WERI-Rb-1 (cell line): ENCODE results near the gene GPR15LG.

Experiments
- DNase-seq: peaks from one replicate; pipeline ENCODE4 v3.0.0-alpha.2; 2020
- H3K27ac ChIP-seq: fragments of 250-450 bp; sonication (Bioruptor Pico); 2 replicates; pipeline ENCODE4 v1.5.1; 2020; ENCODE audit warnings: mild to moderate bottlenecking, moderate library complexity
- H3K27me3 ChIP-seq: fragments of 250-450 bp; sonication (Bioruptor Pico); 2 replicates; pipeline ENCODE4 v1.5.1; 2021; ENCODE audit warnings: mild to moderate bottlenecking, low read depth, moderate library complexity; ENCODE audit not compliant: insufficient read depth, severe bottlenecking
- H3K36me3 ChIP-seq: fragments of 250-450 bp; sonication (Bioruptor Pico); 2 replicates; pipeline ENCODE4 v1.5.1; 2020; ENCODE audit warnings: mild to moderate bottlenecking, moderate library complexity
- H3K4me3 ChIP-seq: 2 replicates; pipeline ENCODE4 v1.5.1; 2011; ENCODE audit warnings: low read depth, mild to moderate bottlenecking, control low read depth, low read length
- H3K9me3 ChIP-seq: fragments of 250-450 bp; sonication (Bioruptor Pico); 2 replicates; pipeline ENCODE4 v1.5.1; 2021; ENCODE audit warnings: mild to moderate bottlenecking, moderate library complexity; ENCODE audit not compliant: severe bottlenecking
- TF ChIP-seq, protein P1 (sequence below): IDR thresholded peaks from 2 replicates; pipeline ENCODE4 v1.5.1; 2011; ENCODE audit warnings: low read depth, mild to moderate bottlenecking, control low read depth, inconsistent platforms, low read length

GPR15LG gene

GRCh38 chr10:84198206-84198915 lies 24.8 kb downstream of the GPR15LG start:
- Histone ChIP-seq H3K9me3 (no peaks in the 10 kb centered on the region), H3K27me3 (no peaks in the 10 kb centered on the region), H3K4me3 (no peak overlapping the region), H3K36me3 (peaks cover 69% of the 10 kb centered on the region), H3K27ac (peak overlapping the region; percentile 52)
- TF ChIP-seq, protein P1, sequence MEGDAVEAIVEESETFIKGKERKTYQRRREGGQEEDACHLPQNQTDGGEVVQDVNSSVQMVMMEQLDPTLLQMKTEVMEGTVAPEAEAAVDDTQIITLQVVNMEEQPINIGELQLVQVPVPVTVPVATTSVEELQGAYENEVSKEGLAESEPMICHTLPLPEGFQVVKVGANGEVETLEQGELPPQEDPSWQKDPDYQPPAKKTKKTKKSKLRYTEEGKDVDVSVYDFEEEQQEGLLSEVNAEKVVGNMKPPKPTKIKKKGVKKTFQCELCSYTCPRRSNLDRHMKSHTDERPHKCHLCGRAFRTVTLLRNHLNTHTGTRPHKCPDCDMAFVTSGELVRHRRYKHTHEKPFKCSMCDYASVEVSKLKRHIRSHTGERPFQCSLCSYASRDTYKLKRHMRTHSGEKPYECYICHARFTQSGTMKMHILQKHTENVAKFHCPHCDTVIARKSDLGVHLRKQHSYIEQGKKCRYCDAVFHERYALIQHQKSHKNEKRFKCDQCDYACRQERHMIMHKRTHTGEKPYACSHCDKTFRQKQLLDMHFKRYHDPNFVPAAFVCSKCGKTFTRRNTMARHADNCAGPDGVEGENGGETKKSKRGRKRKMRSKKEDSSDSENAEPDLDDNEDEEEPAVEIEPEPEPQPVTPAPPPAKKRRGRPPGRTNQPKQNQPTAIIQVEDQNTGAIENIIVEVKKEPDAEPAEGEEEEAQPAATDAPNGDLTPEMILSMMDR: no peak
- peak; percentile 81 for DNase-seq

GRCh38 chr10:84200537-84201243 lies 27.1 kb downstream of the GPR15LG start:
- no peaks in the 10 kb centered on the region for H3K27me3 ChIP-seq

GRCh38 chr10:84201244-84201606 lies 27.6 kb downstream of the GPR15LG start:
- H3K36me3 ChIP-seq: peaks cover 93% of the 10 kb centered on the region
- no peaks in the 10 kb centered on the region for H3K27me3 ChIP-seq
- DNase-seq: peak; percentile 30
- H3K9me3 ChIP-seq: no peaks in the 10 kb centered on the region
- no peak overlapping the region for H3K27ac ChIP-seq
- H3K4me3 ChIP-seq: no peak overlapping the region
- TF ChIP-seq, protein P1: peak; percentile 32

More at GRCh38 chr10:84200537-84201243, 27.1 kb downstream of the GPR15LG start:
- Histone ChIP-seq H3K4me3 (no peak overlapping the region), H3K27ac (no peak overlapping the region), H3K9me3 (no peaks in the 10 kb centered on the region), H3K36me3 (peaks cover 89% of the 10 kb centered on the region)
- TF ChIP-seq, protein P1: no peak
- DNase-seq: no peak

DNA sequence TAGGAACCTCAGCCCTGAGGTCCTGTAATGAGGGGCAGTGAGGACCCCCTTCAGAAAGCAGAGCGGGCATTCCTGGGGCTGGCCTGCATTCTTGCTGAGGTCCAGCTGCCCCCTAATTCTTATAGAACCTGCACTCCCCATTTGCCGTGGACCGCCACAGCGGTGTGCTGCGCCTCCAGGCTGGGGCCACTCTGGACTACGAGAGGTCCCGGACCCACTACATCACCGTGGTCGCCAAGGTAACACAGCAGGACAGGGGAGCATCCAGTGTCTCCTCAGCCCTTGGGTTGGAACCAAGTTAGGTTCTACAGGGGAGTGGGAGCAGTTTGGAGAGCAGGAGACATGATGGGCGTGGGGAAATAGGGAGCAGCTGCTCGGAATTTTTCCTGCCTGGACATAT lies 28.1 kb downstream of the GPR15LG start:
- H3K27ac ChIP-seq: no peak overlapping the region
- no peaks in the 10 kb centered on the region for H3K27me3 ChIP-seq
- H3K4me3 ChIP-seq: no peak overlapping the region
- no peaks in the 10 kb centered on the region for H3K9me3 ChIP-seq
- TF ChIP-seq, protein P1: no peak
- DNase-seq: no peak
- peaks cover 93% of the 10 kb centered on the region for H3K36me3 ChIP-seq

- no peak for DNase-seq
- TF ChIP-seq, protein P1: 0 out of 2 replicates have a peak, but pooled peaks have one; percentile 11
Observed at GRCh38 chr10:84202349-84202748, 28.7 kb downstream of the GPR15LG start.

More at GRCh38 chr10:84202349-84202748, 28.7 kb downstream of the GPR15LG start:
- no peaks in the 10 kb centered on the region for H3K27me3 ChIP-seq
- H3K4me3 ChIP-seq: no peak overlapping the region
- H3K9me3 ChIP-seq: no peaks in the 10 kb centered on the region
- H3K27ac ChIP-seq: no peak overlapping the region
- H3K36me3 ChIP-seq: peaks cover 93% of the 10 kb centered on the region
